Measurements from ENCODE around the gene PITPNC1.

GRCh38 chr17:67414130-67414529 lies 37.0 kb downstream of the PITPNC1 start:
- TF ChIP-seq EZH2 (IDR thresholded peaks at IDR 0.05; ENCODE audit: borderline replicate concordance, insufficient read depth, low read length, poor library complexity, severe bottlenecking) = no peak
- no peak for TF ChIP-seq CTCF (IDR thresholded peaks at IDR 0.05; ENCODE audit: poor library complexity, severe bottlenecking)
- no peak for TF ChIP-seq MXI1 (conservative IDR thresholded peaks at IDR 0.05; ENCODE audit: poor library complexity, severe bottlenecking)
- no peak for TF ChIP-seq POLR2AphosphoS5 (IDR thresholded peaks at IDR 0.05)
- TF ChIP-seq EP300 (conservative IDR thresholded peaks at IDR 0.05; ENCODE audit: poor library complexity, severe bottlenecking) = no peak
- no peak for TF ChIP-seq REST (IDR thresholded peaks at IDR 0.05; ENCODE audit: borderline replicate concordance)
- no peak for TF ChIP-seq TAF1 (IDR thresholded peaks at IDR 0.05; ENCODE audit: low read depth)

Data from neural cell (in vitro differentiated cells).